K562 (cell line): ENCODE results near the gene CDYL2. TPM values are rescaled to one million over a fixed set of nuclear protein-coding genes. Genes with fewer than 3 reads are reported as not detected.

ENCODE experiments used
- ATAC-seq: fragments of 200-7000 bp; cut with Tn5 transposase; 3 replicates; pipeline ENCODE4 v1.9.1; 2020; ENCODE audit warnings: moderate library complexity
- BruUV-seq: library from RNA; stranded (reverse); fragments of 400-500 nt; replicated peaks from 2 replicates; lab custom pipeline; 2021; lab: Mats Ljungman, UMichigan
- CTCF ChIA-PET: fragments of 300-600 bp; formaldehyde crosslinking; extraction: SDS; loops from one replicate; lab custom pipeline; 2021; ENCODE audit warnings: low intra/inter-chr PET ratio; lab: Yijun Ruan, JAX
- POLR2A ChIA-PET: fragments of 300-600, 350-650 bp; sonication (Branson Sonifier 250); formaldehyde crosslinking; extraction: SDS; loops from one replicate; lab custom pipeline; 2021; ENCODE audit warnings: antibody characterized with exemption, inconsistent platforms; lab: Yijun Ruan, JAX
- DNase-seq, 4 experiments: peaks; one replicate each; pipeline versions ENCODE4 v3.0.0 to v3.0.0-alpha.2; 2011 to 2018; ENCODE audit warnings: low spot score in 3 of 4, mixed read lengths in 3 of 4; ENCODE audit errors: extremely low read depth in 1 of 4
- FAIRE-seq: peaks from 2 replicates; lab custom pipeline; 2011; peaks lifted over from hg19 to GRCh38; lab: Jason Lieb, UNC
- H2AFZ ChIP-seq: 2 replicates; pipeline ENCODE4 v1.6.0; 2011; ENCODE audit warnings: low read depth, low read length, control low read depth, inconsistent platforms
- H3K27ac ChIP-seq: fragments of 200-600 bp; 3 replicates; pipeline ENCODE4 v1.8.0; 2011; ENCODE audit warnings: low read depth, mild to moderate bottlenecking, control low read depth, inconsistent platforms, low read length, moderate library complexity, mixed read lengths; ENCODE audit errors: extremely low read depth
- H3K27me3 ChIP-seq, 2 experiments: fragments of 300-600 bp in 1 of 2; 2 replicates in 1 of 2; 3 replicates in 1 of 2; pipeline versions ENCODE4 v1.6.0 to v1.8.0; 2011; ENCODE audit warnings: inconsistent platforms in 2 of 2, low read length in 2 of 2, mild to moderate bottlenecking in 1 of 2, mixed read lengths in 1 of 2, moderate library complexity in 1 of 2; ENCODE audit not compliant: control insufficient read depth in 2 of 2, insufficient read depth in 2 of 2
- H3K36me3 ChIP-seq: fragments of 300-600 bp; 3 replicates; pipeline ENCODE4 v1.8.0; 2011; ENCODE audit warnings: mild to moderate bottlenecking, low read length, inconsistent platforms; ENCODE audit not compliant: control insufficient read depth, insufficient read depth
- H3K4me1 ChIP-seq, 2 experiments: fragments of 200-600 bp in 1 of 2; replicated peaks in 1 of 2; 2 replicates in 1 of 2; 3 replicates in 1 of 2; pipeline versions ENCODE4 v1.5.1 to v1.8.0; 2011; ENCODE audit warnings: inconsistent platforms in 2 of 2, low read length in 2 of 2, mild to moderate bottlenecking in 1 of 2, mixed read lengths in 1 of 2, moderate library complexity in 1 of 2; ENCODE audit not compliant: control insufficient read depth in 2 of 2, insufficient read depth in 2 of 2
- H3K4me2 ChIP-seq: 2 replicates; pipeline ENCODE4 v1.6.1; 2011; ENCODE audit warnings: low read length, control low read depth, inconsistent platforms, mixed read lengths; ENCODE audit not compliant: insufficient read depth
- H3K4me3 ChIP-seq: fragments of 200-600 bp; sonication (generic), shearing (Covaris generic); 2 replicates; pipeline ENCODE4 v1.5.1; 2016; ENCODE audit warnings: control low read depth, inconsistent platforms
- H3K79me2 ChIP-seq: fragments of 200-600 bp; 3 replicates; pipeline ENCODE4 v1.8.0; 2011; ENCODE audit warnings: low read length, inconsistent platforms; ENCODE audit not compliant: control insufficient read depth, insufficient read depth
- H3K9ac ChIP-seq, 2 experiments: 2 replicates each; pipeline versions ENCODE4 v1.6.0 to v1.6.1; 2011; ENCODE audit warnings: low read depth in 2 of 2, low read length in 2 of 2, control low read depth in 1 of 2, inconsistent platforms in 1 of 2, mild to moderate bottlenecking in 1 of 2, mixed read lengths in 1 of 2; ENCODE audit not compliant: insufficient read depth in 1 of 2
- H3K9me1 ChIP-seq: one replicate; pipeline ENCODE4 v1.6.0; 2011; ENCODE audit warnings: inconsistent platforms, mild to moderate bottlenecking, low read length, moderate library complexity; ENCODE audit not compliant: control insufficient read depth, insufficient read depth
- H3K9me3 ChIP-seq: replicated peaks from 2 replicates; pipeline ENCODE4 v1.5.1; 2011; ENCODE audit warnings: low read depth, low read length, inconsistent platforms; ENCODE audit not compliant: control insufficient read depth, insufficient read depth
- H4K20me1 ChIP-seq: replicated peaks from 2 replicates; pipeline ENCODE4 v1.6.1; 2011; ENCODE audit warnings: low read length, inconsistent platforms, mixed read lengths; ENCODE audit not compliant: control insufficient read depth, insufficient read depth
- BRCA1 ChIP-seq, 2 experiments: fragments of 450-650 bp in 1 of 2; sonication (generic) in 1 of 2; formaldehyde crosslinking in 1 of 2; IDR thresholded peaks; 2 replicates each; pipeline versions ENCODE4 v1.5.0 to v1.6.1; 2017 to 2020; ENCODE audit warnings: mild to moderate bottlenecking in 1 of 2, missing genetic modification reagents in 1 of 2
- EP300 ChIP-seq: IDR thresholded peaks from 2 replicates; pipeline ENCODE4 v1.6.1; 2012; ENCODE audit warnings: low read length, improper control_type of control experiment
- SIN3B ChIP-seq: fragments of 450-650 bp; IDR thresholded peaks from 2 replicates; pipeline ENCODE4 v1.6.1; 2017; ENCODE audit warnings: low read depth, mild to moderate bottlenecking, moderate library complexity
- XRCC3 ChIP-seq: fragments of 450-650 bp; IDR thresholded peaks from 2 replicates; pipeline ENCODE4 v1.6.1; 2017; ENCODE audit warnings: mild to moderate bottlenecking, moderate library complexity
- WGBS: fragments of 100-300 bp; shearing (Covaris generic); methylation state at CpG from one replicate; pipeline ENCODE4 v1.1.6; 2016; ENCODE audit warnings: low coverage, mixed read lengths; ENCODE audit not compliant: insufficient coverage; ENCODE audit errors: missing lambda C conversion rate; 5-methylcytosine and 5-hydroxymethylcytosine counted together
- in situ Hi-C: fragments of 300-500 bp; cut with MboI; formaldehyde crosslinking; loops from 4 replicates; pipeline ENCODE4 v1.15.0; 2018; ENCODE audit warnings: inconsistent platforms, mixed read lengths
- intact Hi-C: fragments of 100-400 bp; cut with micrococcal nuclease; formaldehyde crosslinking; loops from 2 replicates; pipeline ENCODE4 v1.14.2; 2022
- polyA plus RNA-seq, 8 experiments: library from polyadenylated mRNA; depleted of rRNA in 4 of 8; stranded (reverse) in 5 of 8; unstranded in 3 of 8; fragments of >200 nt; fragmentation: Nextera tagmentation in 2 of 8; fragmentation: Illumina TruSeq in 1 of 8; extraction: Ambion mirVana in 2 of 8; extraction: Trizol in 1 of 8; gene quantifications; 2 replicates each; pipeline versions ENCODE4 v1.2.1 to v1.2.3, GENCODE V29; 2011 to 2014; ENCODE audit warnings: inconsistent platforms in 1 of 8, missing spikeins in 1 of 8
- total RNA-seq, 7 experiments: library from RNA; depleted of rRNA in 6 of 7; stranded (reverse); fragments of >200 nt in 6 of 7; fragmentation: Illumina TruSeq in 2 of 7; extraction: Trizol in 2 of 7; gene quantifications; 2 replicates each; pipeline versions ENCODE4 v1.2.1 to v1.2.3, GENCODE V29; 2011 to 2021; ENCODE audit warnings: low replicate concordance in 1 of 7

The CDYL2 gene
- total and polyA plus RNA-seq, 9 of the 15 experiments (the other 6 are each of a cell fraction or from before 2014, with no cell fraction given), result under 0.01 to 0.04 (median 0.01) TPM; not detected in 6

GRCh38 chr16:80680839-80681238 is 123.6 kb downstream of the CDYL2 start:
- ATAC-seq (no peak), FAIRE-seq (no peak), DNase-seq (no peak)
- Histone ChIP-seq H4K20me1 (peaks cover 4% of the 10 kb centered on the region; the same call in 1 of the 2 replicates), H3K36me3 (no peaks in the 10 kb centered on the region), H3K9me3 (no peaks in the 10 kb centered on the region), H3K9ac (no peak overlapping the region), H3K4me2 (no peak overlapping the region), H3K27me3 (peaks cover 0 to 20% of the 10 kb centered on the region in 2 experiments; a peak in 4 of 5 replicates), H3K9me1 (no peaks in the 10 kb centered on the region), H3K79me2 (no peaks in the 10 kb centered on the region), H3K27ac (no peak overlapping the region), H3K4me1 (no peaks in the 10 kb centered on the region), H2AFZ (no peak overlapping the region), H3K4me3 (no peak overlapping the region)
- no TSS peak for BruUV-seq
- POLR2A ChIA-PET, result no interaction called here
- CTCF ChIA-PET, result no interaction called here
- WGBS, result 0% methylated on average over 6 of the region's 6 CpGs
- intact Hi-C loops (no loop called here), in situ Hi-C loops (no loop called here)
- TF ChIP-seq SIN3B (no peak), BRCA1 (IDR thresholded peaks at IDR 0.05) (no peak), BRCA1 (CRISPR knock-in tag; IDR thresholded peaks at IDR 0.05) (no peak)

- no peak overlapping the region for H3K4me2 ChIP-seq
- no peak for ATAC-seq
- peaks cover 5 to 28% of the 10 kb centered on the region in 2 experiments; a peak in 4 of 5 replicates for H3K27me3 ChIP-seq
- in situ Hi-C loops (no loop called here), intact Hi-C loops (no loop called here)
- no peak overlapping the region for H3K27ac ChIP-seq
- H3K79me2 ChIP-seq, result no peaks in the 10 kb centered on the region
- no peak overlapping the region for H3K4me3 ChIP-seq
- no peak for DNase-seq
- TF ChIP-seq EP300 (no peak), XRCC3 (no peak)
- no peak overlapping the region for H2AFZ ChIP-seq
- H3K4me1 ChIP-seq, result no peaks in the 10 kb centered on the region
- no peaks in the 10 kb centered on the region for H3K36me3 ChIP-seq
- no peak for FAIRE-seq
- no TSS peak for BruUV-seq
- POLR2A ChIA-PET, result interaction anchor here (0.7 kb wide), 1 partner anchor 52 kb away, joined by 3 read pairs; no protein-coding TSS in a partner anchor
- H3K9ac ChIP-seq, result no peak overlapping the region
- WGBS, result 0% methylated on average over 7 of the region's 7 CpGs
- H3K9me1 ChIP-seq, result no peaks in the 10 kb centered on the region
- peaks cover 4% of the 10 kb centered on the region; the same call in 1 of the 2 replicates for H4K20me1 ChIP-seq
- CTCF ChIA-PET, result no interaction called here
- no peaks in the 10 kb centered on the region for H3K9me3 ChIP-seq
These were observed 124.4 kb downstream of the CDYL2 start for GRCh38 chr16:80680046-80680445.
